SK-N-MC (cell line): ENCODE results near the gene SERGEF.

Source experiments
- DNase-seq: peaks from one replicate; pipeline ENCODE4 v3.0.0-alpha.2; 2011; ENCODE audit warnings: low read depth, low spot score
- H3K27ac ChIP-seq: fragments of 200-600 bp; sonication (generic); 2 replicates; pipeline ENCODE4 v1.5.1; 2016; ENCODE audit warnings: mixed run types
- H3K36me3 ChIP-seq: fragments of 200-600 bp; sonication (generic); 2 replicates; pipeline ENCODE4 v1.6.1; 2017; ENCODE audit warnings: antibody characterized with exemption, low read length, mixed read lengths; ENCODE audit not compliant: insufficient read depth
- H3K4me3 ChIP-seq: fragments of 200-600 bp; sonication (generic); 2 replicates; pipeline ENCODE4 v1.5.1; 2016
- H3K9ac ChIP-seq: fragments of 200-600 bp; sonication (generic); 2 replicates; pipeline ENCODE4 v1.8.0; 2017; ENCODE audit warnings: mixed run types, mixed read lengths; ENCODE audit not compliant: insufficient read length
- H3K9me3 ChIP-seq: fragments of 200-600 bp; sonication (generic); 2 replicates; pipeline ENCODE4 v1.6.1; 2017; ENCODE audit warnings: low read depth, mild to moderate bottlenecking, antibody characterized with exemption, low read length, moderate library complexity, mixed read lengths
- EZH2 ChIP-seq: fragments of 200-600 bp; sonication (generic); IDR thresholded peaks from one replicate; pipeline ENCODE4 v1.6.1; 2017; ENCODE audit warnings: antibody characterized with exemption
- FOXP2 ChIP-seq: optimal IDR thresholded peaks from 2 replicates; pipeline ENCODE3; 2011; ENCODE audit warnings: mild to moderate bottlenecking, moderate library complexity; ENCODE audit not compliant: insufficient read depth; ENCODE audit errors: extremely low read length, control extremely low read depth
- POLR2AphosphoS5 ChIP-seq: IDR thresholded peaks from 2 replicates; pipeline ENCODE4 v1.6.1; 2012; ENCODE audit warnings: mild to moderate bottlenecking, low read depth, low read length, borderline replicate concordance

SERGEF gene

DNA sequence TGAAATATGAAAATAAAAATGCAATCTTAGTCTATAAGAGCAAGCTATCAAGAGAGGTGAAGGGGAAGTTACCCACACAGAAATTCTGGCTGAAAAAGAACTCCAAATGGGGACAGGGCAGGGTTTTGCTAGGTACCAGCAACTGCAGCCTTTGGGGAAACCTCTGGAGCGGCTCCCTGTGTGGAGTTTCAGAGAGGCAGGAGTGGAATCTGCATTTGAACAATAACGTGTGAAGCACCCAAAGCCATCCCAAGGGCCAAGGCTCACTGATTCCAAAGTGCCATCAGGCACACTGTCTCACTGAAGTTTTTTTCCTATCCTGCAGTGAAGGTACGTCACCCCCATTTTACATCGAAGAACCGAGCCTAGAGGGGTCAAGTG lies 190.5 kb downstream of the SERGEF start:
- no peaks in the 10 kb centered on the region for H3K9me3 ChIP-seq
- H3K27ac ChIP-seq, result no peak overlapping the region
- no peak for TF ChIP-seq POLR2AphosphoS5
- TF ChIP-seq EZH2, result no peak
- no peak for TF ChIP-seq FOXP2
- no peak overlapping the region for H3K9ac ChIP-seq
- H3K36me3 ChIP-seq, result no peaks in the 10 kb centered on the region
- no peak for DNase-seq
- no peak overlapping the region for H3K4me3 ChIP-seq

DNA sequence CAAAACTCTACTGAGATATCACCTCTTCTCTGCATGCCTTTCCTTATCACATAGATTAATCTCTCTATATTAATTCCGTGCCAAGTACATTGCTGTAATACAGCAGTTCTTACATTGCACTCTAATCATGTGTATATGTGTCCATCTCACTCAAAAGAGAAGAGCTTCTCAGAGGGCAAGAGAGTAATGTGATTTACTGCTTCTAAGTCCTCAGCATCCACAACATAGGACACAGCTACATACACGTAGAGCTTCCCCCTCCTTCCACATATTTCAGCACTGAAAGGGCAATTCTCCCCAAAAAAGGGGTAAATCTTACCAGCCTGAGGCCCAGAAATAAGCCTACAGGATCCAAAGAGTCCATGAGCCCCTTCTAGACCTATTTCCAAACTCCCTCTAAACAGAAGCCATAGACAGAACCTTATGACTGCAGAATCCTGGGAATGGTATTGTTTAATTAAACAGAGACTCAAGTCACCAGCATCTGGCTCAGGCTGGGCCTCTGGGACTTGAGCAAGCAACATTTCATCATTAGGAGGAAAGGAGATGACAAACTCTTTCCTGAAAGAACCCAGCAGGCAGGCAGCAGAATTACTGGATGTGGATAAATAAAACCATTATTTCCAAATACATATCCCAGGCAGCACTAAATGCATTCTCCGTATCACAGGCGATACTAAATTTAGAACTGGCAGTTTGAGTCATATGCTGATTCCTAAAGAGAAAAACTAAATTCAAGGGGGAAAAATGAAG lies 191.0 kb downstream of the SERGEF start:
- no peaks in the 10 kb centered on the region for H3K36me3 ChIP-seq
- H3K4me3 ChIP-seq, result no peak overlapping the region
- H3K9ac ChIP-seq, result no peak overlapping the region
- no peaks in the 10 kb centered on the region for H3K9me3 ChIP-seq
- no peak overlapping the region for H3K27ac ChIP-seq
- no peak for DNase-seq
- no peak for TF ChIP-seq EZH2
- TF ChIP-seq POLR2AphosphoS5, result no peak
- no peak for TF ChIP-seq FOXP2

DNA sequence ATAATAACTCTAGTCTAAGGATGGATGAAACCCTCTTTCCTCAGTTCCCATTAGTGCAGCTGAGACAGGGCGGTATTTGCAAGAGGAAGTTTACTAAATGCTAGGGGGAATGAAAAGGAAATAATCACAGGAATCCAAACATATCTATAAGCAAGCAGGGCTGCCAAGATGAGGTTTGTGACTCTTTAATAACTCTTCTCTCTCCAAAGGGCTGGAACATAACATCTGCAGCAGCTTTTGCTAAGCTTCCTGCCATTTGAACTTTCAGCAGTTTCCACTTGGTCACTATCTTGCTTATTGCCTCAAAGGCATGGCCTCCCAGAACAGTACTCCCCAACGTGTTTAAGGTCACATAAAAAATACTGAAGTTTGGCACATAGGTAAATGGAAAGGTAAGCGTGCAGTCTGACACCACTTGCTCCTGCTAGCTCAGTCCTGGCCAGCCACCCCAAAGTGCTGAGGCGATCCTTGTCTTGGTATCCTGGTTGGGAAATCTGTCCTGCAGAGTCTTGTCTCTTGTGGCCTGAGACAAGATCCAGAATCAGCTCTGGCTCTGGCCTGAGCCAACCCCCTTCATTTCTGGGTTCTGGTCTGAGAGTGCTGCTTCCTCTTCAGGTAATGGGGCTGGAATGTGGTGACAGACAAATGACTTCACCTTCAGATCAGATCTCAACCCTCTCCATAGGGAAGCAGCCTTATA lies 196.5 kb downstream of the SERGEF start:
- Histone ChIP-seq H3K4me3 (no peak overlapping the region), H3K9me3 (no peaks in the 10 kb centered on the region), H3K36me3 (no peaks in the 10 kb centered on the region), H3K9ac (no peak overlapping the region), H3K27ac (no peak overlapping the region)
- TF ChIP-seq POLR2AphosphoS5, result no peak
- TF ChIP-seq FOXP2, result no peak
- no peak for TF ChIP-seq EZH2
- DNase-seq, result no peak

DNA sequence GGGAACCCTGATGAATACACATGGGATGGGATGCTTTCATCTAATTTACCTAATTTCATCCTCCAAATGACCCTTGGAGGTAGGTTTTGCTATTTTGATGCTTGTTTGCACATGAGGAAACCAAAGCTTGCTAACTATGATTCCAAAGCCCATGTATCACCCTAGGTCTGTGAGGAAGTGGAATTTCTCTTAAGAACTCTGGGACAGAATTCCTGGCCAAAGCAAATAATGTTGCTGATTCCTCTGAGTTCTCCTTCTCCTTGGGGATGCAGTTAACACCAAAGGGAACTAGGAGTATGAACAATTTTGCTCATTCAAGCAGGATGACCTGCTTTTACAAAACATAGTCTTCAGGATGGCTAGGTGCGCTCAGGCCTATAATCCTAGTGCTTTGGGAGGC lies 198.3 kb downstream of the SERGEF start:
- H3K9ac ChIP-seq, result no peak overlapping the region

DNA sequence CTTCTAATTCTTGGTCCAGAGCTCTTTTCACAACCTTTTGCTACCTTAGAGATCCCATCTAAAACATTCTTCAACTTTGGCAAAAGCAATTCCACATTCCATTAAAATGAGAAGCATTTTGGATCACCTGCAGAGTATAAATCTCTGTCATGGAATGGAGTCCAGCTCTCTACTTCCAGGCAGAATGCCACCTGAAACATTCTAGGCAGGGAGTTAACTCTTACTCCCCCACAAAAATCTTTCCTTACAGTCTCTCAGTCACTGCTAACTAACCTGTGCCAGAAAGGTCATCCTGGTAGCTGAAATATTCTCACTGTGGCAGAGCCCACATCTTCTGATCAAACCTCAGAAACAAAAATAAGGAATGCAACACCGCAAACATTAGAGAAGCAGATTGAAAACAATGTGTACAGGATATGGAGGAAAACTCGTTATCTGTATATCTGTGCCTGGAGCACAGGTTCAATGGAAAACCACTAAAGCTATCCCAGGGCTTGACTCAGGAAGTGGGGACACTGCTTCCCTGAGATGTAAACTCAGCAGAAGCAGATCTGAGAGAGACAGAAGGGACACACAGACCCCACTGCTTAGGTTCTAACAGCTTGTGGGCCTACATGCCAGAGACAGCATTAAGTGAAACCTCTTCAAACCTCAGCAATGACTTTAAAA lies 199.3 kb downstream of the SERGEF start:
- Histone ChIP-seq H3K9me3 (no peaks in the 10 kb centered on the region), H3K4me3 (no peak overlapping the region), H3K36me3 (no peaks in the 10 kb centered on the region), H3K9ac (no peak overlapping the region), H3K27ac (no peak overlapping the region)
- DNase-seq, result no peak
- TF ChIP-seq FOXP2 (no peak), EZH2 (no peak), POLR2AphosphoS5 (no peak)

More for the DNA sequence above, 198.3 kb downstream of the SERGEF start:
- Histone ChIP-seq H3K27ac (no peak overlapping the region), H3K4me3 (no peak overlapping the region), H3K9me3 (no peaks in the 10 kb centered on the region), H3K36me3 (no peaks in the 10 kb centered on the region)
- no peak for TF ChIP-seq EZH2
- no peak for TF ChIP-seq FOXP2
- TF ChIP-seq POLR2AphosphoS5, result no peak
- DNase-seq, result no peak

DNA sequence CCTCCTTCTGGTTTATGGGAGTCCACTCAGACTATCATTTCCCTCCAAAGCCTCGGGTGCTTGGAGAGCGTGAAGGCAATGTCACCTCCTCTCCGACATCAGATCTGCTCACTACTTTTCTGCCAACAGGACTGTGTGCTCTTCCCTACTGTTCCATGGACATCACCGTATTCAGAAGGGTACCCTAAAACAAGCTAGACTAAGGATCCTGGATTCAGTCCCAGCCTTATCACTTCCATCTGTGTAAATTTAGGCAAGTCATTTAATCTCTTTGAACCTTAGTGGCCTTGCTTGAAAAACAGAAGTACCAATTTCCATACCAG lies 200.0 kb downstream of the SERGEF start:
- no peak overlapping the region for H3K4me3 ChIP-seq
- H3K36me3 ChIP-seq, result no peaks in the 10 kb centered on the region
- no peak overlapping the region for H3K9ac ChIP-seq
- no peaks in the 10 kb centered on the region for H3K9me3 ChIP-seq
- TF ChIP-seq POLR2AphosphoS5 (no peak), EZH2 (no peak), FOXP2 (no peak)
- no peak for DNase-seq
- no peak overlapping the region for H3K27ac ChIP-seq

DNA sequence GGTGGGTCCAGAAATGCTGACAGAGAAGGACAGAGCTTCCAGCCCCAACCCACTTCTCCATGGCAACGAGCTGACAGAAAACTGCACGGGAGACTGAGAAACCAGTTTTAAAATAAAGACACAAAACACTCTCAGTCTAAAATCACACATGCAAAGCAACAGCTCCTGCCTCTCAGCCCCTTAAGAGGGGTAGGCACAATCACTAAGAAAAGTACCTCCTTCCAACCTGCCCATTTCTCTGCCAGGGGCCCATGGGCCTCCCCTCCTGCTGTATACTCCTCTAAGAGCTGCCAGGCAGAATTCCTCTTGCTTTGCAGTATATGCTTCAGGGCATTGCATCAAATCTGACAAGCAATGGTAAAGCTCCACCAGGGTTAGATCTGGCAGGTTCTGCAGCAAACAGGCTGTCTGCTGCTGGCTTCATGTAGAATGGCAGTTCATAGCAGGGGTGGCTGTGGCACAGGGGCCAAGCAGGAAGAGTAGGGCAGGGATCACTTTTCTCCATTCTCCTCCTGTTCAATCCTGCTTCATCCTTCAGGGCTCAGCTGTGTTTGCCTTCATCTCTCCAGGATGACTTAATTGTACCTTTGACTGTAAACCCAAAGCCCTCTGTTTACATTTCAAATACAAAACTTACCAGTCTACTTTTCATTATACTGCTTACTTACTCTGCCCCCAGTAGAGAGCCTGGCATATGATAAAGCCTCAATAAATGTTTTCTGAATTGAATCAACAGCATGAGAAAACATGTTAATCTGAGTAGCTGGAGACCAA lies 200.6 kb downstream of the SERGEF start:
- H3K4me3 ChIP-seq, result no peak overlapping the region
- H3K27ac ChIP-seq, result no peak overlapping the region
- no peak overlapping the region for H3K9ac ChIP-seq
- TF ChIP-seq POLR2AphosphoS5, result no peak
- no peak for DNase-seq
- no peaks in the 10 kb centered on the region for H3K36me3 ChIP-seq
- H3K9me3 ChIP-seq, result no peaks in the 10 kb centered on the region

DNA sequence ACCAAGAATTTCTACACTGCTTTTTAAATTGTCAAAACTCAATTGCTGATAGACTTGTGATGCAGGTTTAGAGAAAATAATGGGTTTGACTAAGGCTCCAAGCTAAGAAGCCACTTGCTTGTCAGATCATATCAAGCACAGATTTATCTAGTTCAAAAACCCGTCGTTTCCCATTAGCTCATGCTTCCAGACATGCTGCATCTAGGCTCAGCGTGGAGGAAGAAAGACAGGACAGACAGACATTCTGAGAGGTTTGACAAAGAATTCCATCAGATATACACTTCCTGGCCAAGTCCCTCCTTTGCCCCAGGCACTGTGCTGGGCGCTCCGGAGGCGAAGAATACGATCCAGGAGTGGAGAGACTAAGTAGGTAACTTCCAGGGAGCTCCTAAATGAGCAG lies 201.5 kb downstream of the SERGEF start:
- Histone ChIP-seq H3K9me3 (no peaks in the 10 kb centered on the region), H3K4me3 (no peak overlapping the region), H3K36me3 (no peaks in the 10 kb centered on the region), H3K27ac (no peak overlapping the region), H3K9ac (no peak overlapping the region)
- TF ChIP-seq POLR2AphosphoS5 (no peak), EZH2 (no peak), FOXP2 (no peak)
- no peak for DNase-seq
